GM18511 (cell line): ENCODE results near the gene ARFGEF2.
"Not testable (repeated sequence)": the region's sequence is repeated elsewhere in the genome, so short reads cannot be mapped to it uniquely, and the experiment has no call there.

Experiments
- ATAC-seq: cut with Tn5 transposase; IDR thresholded peaks from one replicate; pipeline ENCODE4 v1.9.1; 2021; ENCODE audit warnings: mild to moderate bottlenecking, moderate library complexity; ENCODE audit not compliant: unreplicated experiment

The ARFGEF2 gene

GRCh38 chr20:48921168-48921882 is at the start of gene ARFGEF2:
Gene ARFGEF2 (plus strand): TSS chr20:48921711. CDS start chr20:48921890, 179 bp downstream.
- ATAC-seq: peak; percentile 79

GRCh38 chr20:48875233-48875913 is 46.1 kb upstream of the ARFGEF2 start:
- no peak for ATAC-seq

GRCh38 chr20:48875914-48876240 is 45.6 kb upstream of the ARFGEF2 start:
- ATAC-seq: no peak

- ATAC-seq: no peak
Measured at GRCh38 chr20:48877304-48877703, 44.2 kb upstream of the ARFGEF2 start.

DNA sequence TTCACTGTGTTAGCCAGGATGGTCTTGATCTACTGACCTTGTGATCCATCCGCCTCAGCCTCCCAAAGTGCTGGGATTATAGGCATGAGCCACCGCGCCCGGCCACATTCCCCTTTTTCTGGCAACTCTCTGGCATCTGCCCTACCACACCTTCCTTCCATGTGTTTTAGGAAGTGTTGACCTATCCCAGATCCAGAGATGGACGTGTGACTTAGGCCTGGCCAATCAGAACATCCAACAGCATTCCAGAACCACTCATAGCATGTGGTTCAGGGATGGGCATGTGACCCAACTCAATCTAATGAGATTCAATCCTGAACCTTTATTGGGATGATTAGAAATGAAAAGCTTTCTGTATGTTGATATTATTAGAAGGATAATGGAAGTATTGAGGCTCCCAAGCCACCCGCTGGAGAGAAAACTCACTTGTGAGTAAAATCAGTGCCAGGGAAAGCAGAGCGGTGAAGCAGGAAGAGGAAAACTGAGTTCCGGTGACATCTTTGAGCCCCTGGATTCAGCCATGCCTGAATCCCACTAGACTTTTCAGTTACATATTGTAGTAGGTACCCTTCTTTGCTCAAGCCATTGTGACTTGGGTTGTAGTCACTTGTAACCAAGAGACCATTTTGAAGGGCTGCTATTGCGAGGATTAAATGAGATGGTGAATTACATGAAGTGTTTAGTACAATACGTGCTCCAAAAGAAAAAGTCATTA is 42.8 kb upstream of the ARFGEF2 start:
- ATAC-seq: no peak

DNA sequence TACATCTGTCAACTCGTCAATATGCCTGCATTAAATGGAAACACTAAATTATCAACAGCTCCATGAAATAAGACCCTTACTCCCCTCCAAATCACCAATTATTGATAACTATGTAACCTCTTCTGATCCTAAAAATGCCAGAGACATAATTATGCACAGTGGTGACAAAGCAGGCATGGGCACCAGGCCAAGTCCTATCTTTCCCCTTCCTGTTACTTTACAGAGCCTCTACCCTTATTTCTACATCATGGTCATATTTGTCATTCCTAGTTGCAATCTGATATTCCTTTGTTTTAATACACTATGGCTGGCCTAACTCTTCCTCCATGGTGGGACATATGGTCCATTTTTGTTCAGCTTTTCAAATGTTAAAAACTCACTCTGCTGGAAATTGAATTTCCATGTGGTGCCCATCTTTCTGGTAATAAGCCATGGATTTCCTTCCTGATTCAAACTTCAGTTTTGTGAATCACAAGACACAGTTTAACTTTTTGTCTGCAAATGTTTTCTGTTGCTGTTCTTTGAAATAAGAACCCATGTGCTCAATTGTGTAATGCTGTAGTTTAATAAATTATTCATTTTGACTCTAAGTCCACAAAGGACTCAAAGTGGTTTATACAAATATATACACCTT is 41.8 kb upstream of the ARFGEF2 start:
- ATAC-seq: no peak

DNA sequence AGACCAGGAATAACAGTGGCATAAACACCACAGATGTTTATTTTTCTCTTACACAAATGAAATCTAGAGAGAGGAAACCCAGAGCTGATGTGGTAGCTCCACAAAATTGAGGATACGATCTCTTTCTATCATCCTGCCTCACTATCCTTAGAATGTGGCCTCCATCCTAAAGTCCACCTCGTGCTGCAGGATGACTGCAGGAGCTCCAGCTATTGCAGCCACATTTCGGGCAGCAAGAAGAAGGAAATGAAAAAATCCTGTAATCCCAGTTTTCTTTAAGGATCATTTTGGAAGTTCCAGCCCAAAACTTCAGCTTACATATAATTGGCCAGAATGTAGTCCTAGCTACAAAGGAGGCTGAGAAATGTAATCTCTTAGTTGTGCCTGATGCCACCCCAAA is 41.2 kb upstream of the ARFGEF2 start:
- no peak for ATAC-seq

GRCh38 chr20:48880981-48881657 is 40.4 kb upstream of the ARFGEF2 start:
- no peak for ATAC-seq

GRCh38 chr20:48885237-48885636 is 36.3 kb upstream of the ARFGEF2 start:
- no peak for ATAC-seq

- ATAC-seq: no peak
Measured at GRCh38 chr20:48886194-48886593, 35.3 kb upstream of the ARFGEF2 start.

- no peak for ATAC-seq
Measured at GRCh38 chr20:48886811-48887210, 34.7 kb upstream of the ARFGEF2 start.

DNA sequence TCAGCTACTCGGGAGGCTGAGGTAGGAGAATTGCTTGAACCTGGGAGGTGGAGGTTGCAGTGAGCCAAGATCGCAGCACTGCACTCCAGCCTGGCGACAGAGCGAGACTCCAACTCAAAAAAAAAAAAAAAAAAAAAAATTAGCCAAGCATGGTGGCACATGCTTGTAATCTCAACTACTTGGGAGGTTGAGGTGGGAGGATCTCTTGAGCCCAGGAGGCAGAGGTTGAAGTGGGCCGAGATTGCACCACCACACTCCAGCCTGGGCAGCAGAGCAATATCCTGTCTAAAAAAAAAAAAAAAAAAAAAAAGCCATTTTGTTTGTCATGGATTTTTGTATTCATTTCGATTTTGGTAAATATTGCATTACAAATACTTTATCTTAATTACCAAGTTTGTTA is 33.0 kb upstream of the ARFGEF2 start:
- not testable (repeated sequence) for ATAC-seq

DNA sequence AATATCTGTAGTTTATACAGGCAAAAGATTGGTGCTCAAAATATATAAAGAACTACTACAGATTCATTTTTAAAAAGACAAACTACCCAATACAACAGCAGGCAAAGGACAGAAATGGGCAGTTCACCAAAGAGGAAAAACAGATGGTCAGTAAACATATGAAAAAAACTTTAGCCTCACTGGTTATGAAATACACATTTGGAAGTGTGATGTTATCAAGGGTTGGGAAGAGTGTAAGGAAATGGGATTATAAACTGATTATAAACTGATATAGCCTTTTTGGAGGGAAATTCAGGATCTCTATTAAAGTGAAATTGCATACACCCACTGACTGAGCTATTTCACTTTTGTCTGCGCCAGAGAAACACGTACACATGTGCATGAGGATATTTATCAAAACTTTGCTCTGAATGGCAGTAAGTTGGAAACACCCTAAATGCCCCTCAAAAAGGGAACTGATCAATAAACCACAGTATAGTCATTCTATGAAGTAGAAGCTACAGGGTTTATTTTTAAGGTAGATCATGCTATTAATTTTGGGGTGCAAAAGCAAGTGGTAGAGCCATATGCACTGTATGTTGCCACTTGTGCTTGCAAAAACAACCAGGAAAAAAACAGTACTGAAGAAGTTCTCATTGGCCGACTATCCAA is 32.2 kb upstream of the ARFGEF2 start:
- ATAC-seq: no peak

GRCh38 chr20:48891235-48892048 is 30.1 kb upstream of the ARFGEF2 start:
- ATAC-seq: no peak

- no peak for ATAC-seq
Measured at GRCh38 chr20:48892049-48892470, 29.5 kb upstream of the ARFGEF2 start.

DNA sequence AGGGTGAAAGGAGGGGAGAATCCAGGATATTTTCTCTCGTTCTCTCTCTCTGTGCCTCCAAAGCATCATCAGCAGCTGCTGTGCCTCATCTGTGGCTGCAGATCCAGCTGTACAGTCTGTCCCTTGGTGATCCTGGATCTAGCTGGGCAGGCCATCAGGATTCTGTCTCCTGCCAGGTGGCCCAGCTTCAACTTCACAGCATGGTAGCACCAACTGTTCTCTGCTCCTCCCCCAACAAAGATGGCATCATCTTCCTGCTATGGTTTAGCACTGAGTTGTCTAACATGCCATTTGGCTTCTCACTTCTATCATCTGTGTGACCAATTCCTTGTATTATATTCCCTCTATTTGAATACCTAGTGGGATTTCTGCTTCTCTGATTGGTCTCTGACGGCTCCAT is 28.6 kb upstream of the ARFGEF2 start:
- no peak for ATAC-seq

DNA sequence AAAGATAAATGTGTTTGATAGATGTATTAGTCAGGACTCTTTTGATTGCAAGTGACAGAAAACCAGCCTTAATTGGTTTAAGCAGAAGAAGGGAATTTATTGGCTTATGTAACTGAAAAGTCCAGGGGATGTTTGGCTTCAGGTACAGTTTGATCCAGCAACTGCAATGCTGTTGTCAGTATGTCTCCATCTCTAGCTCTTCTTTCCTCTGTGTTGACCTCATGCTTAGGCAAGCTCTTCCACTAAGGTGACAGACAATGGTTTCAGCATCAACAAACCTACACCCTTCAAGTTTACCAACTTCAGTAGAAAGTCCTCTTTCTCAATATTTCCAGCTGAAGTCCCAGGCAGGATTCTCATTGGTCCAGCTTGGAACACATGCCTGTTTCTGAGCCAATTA is 28.1 kb upstream of the ARFGEF2 start:
- no peak for ATAC-seq

GRCh38 chr20:48897305-48898010 is 24.1 kb upstream of the ARFGEF2 start:
- ATAC-seq: no peak

- no peak for ATAC-seq
Measured at GRCh38 chr20:48898210-48898609, 23.3 kb upstream of the ARFGEF2 start.
